HG03520 (cell line): ENCODE measurements around the gene HSD17B2.
"Not testable (repeated sequence)": the region's sequence is repeated elsewhere in the genome, so short reads cannot be mapped to it uniquely, and the experiment has no call there.

Source experiments
- ATAC-seq: cut with Tn5 transposase; IDR thresholded peaks from one replicate; pipeline ENCODE4 v1.9.1; 2021; ENCODE audit warnings: mild to moderate bottlenecking, moderate library complexity; ENCODE audit not compliant: unreplicated experiment

Gene HSD17B2

GRCh38 chr16:82118749-82119148, 83.7 kb downstream of the HSD17B2 start:
- no peak for ATAC-seq

- ATAC-seq: no peak
Observed at GRCh38 chr16:82119405-82119804, 84.4 kb downstream of the HSD17B2 start.

- ATAC-seq: no peak
Observed at GRCh38 chr16:82124651-82125050, 89.6 kb downstream of the HSD17B2 start.

GRCh38 chr16:82129881-82130280, 94.8 kb downstream of the HSD17B2 start:
- ATAC-seq: no peak

- no peak for ATAC-seq
Observed at GRCh38 chr16:82133798-82134197, 98.7 kb downstream of the HSD17B2 start.

GRCh38 chr16:82134846-82135245, 99.8 kb downstream of the HSD17B2 start:
- no peak for ATAC-seq

- no peak for ATAC-seq
Observed at GRCh38 chr16:82135844-82136243, 100.8 kb downstream of the HSD17B2 start.

- no peak for ATAC-seq
Observed at GRCh38 chr16:82136956-82137821, 102.1 kb downstream of the HSD17B2 start.

- no peak for ATAC-seq
Observed at GRCh38 chr16:82137822-82138167, 102.7 kb downstream of the HSD17B2 start.

- no peak for ATAC-seq
Observed at GRCh38 chr16:82138478-82139285, 103.6 kb downstream of the HSD17B2 start.

GRCh38 chr16:82139286-82139571, 104.2 kb downstream of the HSD17B2 start:
- ATAC-seq: not testable (repeated sequence)

- ATAC-seq: no peak
Observed at GRCh38 chr16:82146556-82146955, 111.5 kb downstream of the HSD17B2 start.

GRCh38 chr16:82146957-82147356, 111.9 kb downstream of the HSD17B2 start:
- no peak for ATAC-seq

- no peak for ATAC-seq
Observed at GRCh38 chr16:82147546-82147945, 112.5 kb downstream of the HSD17B2 start.
